HG02763 (cell line): ENCODE data around the gene BAIAP3.
"Not testable (repeated sequence)": the region's sequence is repeated elsewhere in the genome, so short reads cannot be mapped to it uniquely, and the experiment has no call there.

ENCODE experiments used
- ATAC-seq: cut with Tn5 transposase; IDR thresholded peaks from one replicate; pipeline ENCODE4 v1.9.1; 2021; ENCODE audit warnings: mild to moderate bottlenecking, moderate library complexity; ENCODE audit not compliant: unreplicated experiment

The BAIAP3 gene, protein sequence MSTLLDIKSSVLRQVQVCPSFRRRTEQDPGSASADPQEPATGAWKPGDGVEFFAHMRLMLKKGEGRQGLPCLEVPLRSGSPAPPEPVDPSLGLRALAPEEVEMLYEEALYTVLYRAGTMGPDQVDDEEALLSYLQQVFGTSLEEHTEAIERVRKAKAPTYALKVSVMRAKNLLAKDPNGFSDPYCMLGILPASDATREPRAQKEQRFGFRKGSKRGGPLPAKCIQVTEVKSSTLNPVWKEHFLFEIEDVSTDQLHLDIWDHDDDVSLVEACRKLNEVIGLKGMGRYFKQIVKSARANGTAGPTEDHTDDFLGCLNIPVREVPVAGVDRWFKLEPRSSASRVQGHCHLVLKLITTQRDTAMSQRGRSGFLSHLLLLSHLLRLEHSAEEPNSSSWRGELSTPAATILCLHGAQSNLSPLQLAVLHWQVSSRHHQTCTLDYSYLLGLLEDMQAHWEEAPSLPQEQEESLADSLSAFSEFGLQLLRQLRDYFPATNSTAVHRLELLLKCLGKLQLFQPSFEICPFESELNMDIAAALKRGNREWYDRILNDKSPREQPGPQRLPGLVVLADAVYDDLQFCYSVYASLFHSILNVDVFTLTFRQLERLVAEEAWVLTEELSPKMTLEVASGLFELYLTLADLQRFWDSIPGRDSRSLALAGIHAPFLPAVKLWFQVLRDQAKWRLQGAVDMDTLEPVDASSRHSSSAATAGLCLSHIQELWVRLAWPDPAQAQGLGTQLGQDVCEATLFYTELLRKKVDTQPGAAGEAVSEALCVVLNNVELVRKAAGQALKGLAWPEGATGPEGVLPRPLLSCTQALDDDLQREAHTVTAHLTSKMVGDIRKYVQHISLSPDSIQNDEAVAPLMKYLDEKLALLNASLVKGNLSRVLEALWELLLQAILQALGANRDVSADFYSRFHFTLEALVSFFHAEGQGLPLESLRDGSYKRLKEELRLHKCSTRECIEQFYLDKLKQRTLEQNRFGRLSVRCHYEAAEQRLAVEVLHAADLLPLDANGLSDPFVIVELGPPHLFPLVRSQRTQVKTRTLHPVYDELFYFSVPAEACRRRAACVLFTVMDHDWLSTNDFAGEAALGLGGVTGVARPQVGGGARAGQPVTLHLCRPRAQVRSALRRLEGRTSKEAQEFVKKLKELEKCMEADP

DNA sequence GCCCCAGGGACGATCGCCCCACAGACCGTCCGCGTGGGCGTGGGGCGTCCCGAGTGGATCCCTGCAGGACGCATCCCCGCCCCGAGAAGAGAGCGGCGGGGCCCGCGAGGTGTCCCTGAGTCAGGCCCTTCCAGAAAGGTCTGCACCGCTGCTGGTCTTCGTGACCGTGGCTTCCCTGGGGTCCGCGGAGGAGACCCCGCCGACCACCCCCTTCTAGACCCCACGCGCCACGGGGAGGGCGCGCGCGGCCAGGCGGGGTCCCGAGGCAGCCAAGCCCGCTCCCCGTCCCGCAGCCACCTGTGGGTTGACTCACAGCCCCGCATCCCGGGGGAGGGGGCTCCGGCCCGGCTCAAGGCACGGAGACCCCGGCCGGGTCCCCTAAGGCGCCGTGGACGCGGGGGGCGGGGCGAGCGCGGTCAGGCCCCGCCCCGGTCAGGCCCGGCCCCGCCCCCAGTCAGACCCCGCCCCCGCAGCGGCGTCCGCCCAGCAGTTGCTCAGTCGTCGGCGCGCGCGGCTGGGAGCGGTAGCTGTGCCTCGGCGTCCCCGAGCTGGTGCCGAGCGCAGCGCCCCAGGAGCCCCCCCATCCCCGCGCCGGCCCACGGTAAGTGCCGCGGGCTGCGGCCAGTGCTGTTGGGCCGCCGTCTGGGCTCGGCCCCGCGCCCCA is at the start of gene BAIAP3:
Gene BAIAP3 (plus strand): TSS at position 497 of the 664 bp plus-strand sequence. CDS start 4,905 bp downstream, outside the sequence.
- no peak for ATAC-seq

DNA sequence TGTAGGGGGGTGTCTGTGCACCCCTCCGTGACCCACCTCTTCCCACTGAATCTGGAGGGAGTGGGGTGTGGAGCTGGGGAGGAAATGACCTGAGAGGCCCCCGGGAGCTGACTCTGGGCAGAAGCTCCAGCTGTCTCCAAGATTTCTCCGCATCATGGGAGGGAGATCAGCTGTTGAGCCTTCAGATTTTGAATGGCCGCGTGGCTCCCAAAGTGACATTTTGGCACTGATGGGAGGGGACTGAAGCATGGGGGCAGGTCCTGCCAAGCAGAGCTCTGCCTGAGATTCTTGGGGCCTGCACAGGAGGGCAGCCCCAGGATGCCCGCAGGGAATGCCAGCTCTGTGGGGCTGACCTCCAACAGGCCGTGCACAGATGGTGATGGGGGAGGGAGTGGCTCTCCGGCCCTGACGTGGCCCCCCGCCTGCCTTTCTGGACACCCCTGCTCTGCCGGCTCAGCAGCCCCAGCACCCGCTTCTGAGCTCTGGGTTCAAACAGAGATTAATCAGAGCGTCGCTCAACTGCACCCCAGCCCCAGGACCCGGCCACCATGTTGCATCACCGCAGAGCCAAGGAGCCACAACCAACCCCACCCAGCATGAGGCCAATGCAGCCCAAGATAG is 49.3 kb upstream of the BAIAP3 start:
- no peak for ATAC-seq

DNA sequence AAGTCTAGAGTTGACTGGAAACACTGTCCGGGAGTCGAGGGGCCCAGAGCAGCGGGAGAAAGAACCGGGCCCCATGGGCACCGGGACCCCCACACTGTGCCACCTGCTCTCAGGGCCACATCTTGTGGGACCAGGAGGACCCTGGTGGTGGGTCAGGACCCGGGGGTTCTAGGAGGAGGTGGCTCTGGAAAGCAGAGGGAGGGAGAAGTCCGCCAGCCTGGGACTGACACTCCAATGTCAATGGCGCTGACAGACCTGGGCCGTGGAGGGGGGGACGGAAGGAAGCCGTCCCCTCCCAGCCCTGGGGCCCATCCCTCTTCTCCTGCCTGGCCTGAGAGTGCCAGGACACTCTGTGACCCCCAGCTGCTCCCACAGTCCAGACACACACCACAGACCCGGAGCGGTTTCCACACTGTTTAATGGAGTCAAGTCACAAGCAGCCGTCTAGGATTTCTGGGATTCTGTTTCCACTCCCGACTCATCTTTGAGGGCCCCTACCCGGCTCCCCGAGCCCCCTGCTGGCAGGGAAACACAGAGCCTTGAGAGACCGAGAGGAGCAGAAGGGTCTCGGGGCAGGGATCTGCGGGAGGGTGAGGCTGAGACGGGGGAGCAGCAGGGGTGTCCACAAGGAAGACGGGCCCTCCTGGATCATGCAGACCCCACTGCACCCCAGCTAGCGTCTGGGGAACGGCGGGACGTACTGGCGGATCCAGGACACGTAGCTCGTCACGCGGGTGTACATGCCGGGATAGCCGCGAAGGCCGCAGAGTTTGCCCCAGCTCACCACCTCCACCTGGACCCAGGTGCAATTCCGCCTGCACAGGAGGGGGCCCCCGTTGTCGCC is 47.6 kb upstream of the BAIAP3 start:
- ATAC-seq: no peak

DNA sequence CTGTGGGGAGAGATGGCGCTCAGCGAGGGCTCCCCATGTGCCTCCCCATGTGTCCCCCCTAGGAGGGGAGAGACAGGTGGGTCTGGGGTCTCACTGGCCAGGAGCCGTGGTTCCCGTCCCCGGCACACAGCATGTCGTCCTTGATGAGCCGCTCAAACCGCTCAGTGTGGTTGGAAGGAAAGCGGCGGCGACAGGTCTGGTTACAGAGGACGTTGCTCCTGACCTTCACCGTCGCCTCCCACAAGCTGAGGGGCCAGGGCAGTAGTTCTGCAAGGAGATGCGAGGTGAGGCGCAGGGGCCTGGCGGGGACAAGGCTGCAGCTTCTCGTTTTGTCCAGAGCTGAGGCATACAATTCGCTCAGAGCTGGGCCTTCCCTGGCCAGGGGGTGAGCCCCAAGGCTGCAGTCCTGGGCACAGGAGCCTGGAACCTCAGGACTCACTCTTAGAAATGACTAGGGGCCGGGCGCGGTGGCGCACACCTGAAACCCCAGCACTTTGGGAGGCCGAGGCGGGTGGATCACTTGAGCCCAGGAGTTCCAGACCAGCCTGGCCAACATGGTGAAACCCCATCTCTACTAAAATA is 46.8 kb upstream of the BAIAP3 start:
- ATAC-seq: no peak

DNA sequence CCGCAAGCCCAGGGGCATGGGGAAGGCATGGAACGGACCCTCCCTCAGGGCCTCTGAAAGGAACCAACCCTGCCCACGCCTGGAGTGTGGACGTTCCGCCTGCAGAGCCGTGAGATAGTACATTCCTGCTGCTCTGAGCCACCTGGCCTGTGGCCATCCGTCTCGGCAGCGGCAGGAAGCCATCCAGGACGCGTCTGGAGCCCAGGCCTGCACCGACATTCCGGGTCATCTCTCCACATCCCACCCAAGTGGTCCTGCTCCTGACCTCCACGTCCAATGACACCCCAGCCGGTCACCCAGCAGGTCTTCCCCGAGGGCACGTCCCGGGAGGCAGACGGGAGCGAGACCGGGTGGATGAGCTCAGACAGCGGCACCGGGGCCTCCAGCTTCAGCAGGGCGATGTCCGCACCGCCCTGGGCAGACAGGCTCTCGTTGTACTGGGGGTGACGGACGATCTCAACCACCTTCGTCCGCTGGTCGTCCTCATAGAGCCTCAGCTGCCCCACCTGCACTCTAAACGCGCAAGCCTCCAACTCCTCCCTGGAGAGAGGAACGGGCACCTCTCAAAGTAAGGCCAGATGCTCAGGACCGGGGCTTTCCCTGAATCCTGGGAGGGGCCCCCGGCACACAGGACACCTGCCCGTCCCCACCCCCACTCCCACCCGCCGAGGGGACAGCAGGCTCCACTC is 45.3 kb upstream of the BAIAP3 start:
- no peak for ATAC-seq

DNA sequence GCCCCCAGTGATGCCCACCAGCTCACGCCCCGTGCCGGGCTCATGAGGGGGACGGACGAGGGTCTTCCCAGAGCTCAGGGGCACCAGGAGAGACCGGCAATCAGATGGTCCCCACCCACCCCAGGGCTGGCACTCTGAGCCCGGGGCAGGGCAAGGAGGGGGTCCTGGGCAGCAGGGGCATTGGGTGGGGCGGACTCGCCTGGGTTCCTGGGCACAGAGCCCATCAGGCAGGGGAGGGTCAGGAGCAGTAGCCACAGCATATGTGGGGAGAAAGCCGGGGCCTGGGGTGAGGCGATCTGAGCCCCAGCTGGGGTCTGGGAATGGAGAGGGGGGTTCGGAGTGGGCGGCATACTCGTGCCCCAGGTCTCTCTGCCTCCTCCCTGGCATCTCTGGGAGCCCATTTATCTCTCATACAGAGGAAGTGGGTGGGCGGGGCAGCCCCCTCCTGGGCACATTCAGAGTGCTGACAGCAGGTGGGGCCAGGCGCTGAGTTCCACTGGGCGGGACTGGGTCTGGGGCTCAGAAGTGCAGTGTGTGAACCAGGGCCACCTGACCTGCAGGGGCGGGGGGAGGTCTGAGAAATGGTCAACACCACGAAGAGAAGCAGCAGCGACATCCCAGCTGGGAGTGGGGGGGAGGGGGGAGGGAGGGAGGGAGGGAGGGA is 44.5 kb upstream of the BAIAP3 start:
- no peak for ATAC-seq

DNA sequence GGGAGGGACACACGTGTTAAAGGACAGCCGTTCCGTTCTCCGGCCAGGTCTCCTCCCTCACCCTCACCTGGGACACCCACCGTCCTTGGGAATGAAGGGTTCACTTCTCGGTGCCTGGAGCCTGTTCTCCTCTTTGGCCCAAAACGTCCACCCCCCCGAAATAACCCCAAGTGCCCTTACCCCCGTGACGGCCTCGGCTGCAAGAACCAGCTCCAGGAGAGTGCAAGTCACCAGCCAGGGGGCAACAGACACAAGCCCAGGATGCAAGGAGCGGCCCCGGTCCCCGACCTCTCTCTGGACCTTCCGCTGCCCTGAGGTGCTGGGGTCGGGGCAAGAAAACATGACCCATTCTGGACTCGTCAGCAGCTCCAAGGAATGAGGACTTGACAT is 44.0 kb upstream of the BAIAP3 start:
- no peak for ATAC-seq

DNA sequence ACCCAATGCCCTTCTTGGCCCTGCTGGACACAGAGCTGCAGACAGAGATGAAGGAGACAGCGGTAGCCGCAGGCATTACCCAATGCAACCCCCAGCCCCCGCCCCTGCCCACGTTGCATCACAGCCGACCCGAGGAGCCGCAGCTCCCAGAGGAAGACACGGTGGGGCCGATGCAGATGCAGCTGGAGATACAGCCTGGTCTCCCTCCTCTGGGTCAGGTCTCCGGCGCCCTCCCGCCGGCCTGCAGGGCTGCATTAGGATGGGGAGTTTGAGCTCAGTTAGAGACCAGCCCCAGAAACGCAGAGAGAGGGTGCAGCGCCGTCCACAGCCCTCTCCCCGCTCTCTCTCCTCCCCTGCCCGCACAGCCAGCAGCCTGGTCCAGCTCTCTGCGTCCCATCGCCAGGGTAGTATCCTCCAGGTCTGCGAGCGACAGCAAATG is 43.4 kb upstream of the BAIAP3 start:
- ATAC-seq: no peak

DNA sequence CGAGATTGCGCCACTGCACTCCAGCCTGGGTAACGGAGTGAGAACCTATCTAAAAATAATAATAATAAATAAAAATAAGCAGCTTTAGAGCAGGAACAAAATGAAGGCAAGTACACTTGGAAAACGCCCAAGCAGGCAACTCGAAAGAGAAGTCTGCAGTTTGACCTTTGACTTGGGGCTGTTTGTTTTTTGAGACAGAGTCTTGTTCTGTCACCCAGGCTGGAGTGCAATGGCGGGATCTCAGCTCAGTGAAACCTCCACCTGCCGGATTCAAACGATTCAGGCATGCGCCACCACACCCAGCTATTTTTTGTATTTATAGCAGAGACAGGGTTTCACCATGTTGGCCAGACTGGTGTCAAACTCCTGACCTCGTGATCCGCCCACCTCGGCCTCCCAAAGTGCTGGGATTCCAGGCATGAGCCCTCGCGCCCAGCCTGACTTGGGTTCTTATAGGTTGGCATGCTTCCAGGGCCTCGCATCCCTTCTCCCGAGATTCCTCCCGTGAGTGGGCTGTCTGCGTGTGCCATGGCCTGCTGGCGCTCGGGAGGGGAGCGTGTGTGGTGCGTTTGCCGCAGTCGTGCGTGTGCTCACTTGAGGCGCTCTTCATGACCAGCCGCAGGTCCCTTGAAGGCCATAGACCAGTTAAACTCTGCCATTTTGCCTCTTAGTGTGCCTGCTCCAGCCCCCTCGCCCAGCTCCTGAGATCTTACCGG is 42.4 kb upstream of the BAIAP3 start:
- no peak for ATAC-seq

DNA sequence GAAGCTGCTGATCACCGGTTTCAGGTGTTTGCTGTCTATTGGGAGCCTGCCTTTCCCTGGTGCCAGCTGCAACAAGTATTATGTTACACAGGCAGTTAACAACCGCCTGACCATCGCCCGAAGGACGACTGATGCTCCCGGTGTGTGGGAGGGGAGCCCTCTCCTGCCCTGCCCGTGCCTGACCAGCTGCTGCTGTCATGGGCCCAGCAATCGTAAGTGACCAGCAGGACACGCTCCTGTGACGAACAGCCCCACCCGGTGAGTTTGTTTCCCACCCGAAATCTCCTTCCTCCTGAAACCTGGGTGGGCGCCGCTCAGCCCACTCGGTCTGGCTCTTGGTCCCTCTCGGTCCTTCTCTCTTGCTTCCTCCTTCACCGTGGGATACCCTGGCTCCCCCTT is 41.9 kb upstream of the BAIAP3 start:
- no peak for ATAC-seq

DNA sequence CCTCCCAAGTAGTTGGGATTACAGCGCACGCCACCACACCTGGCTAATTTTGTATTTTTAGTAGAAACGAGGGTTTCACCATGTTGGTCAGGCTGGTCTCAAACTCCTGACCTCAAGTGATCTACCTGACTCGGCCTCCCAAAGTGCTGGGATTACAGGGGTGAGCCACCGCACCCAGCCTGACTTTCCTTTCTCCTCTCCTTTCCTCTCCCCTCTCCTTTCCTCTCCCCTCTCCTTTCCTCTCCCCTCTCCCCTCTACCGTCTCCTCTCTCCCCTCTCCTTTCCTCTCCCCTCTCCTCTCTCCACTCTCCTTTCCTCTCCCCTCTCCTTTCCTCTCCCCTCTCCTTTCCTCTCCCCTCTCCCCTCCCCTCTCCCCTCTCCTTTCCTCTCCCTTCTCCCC is 41.2 kb upstream of the BAIAP3 start:
- ATAC-seq: not testable (repeated sequence)

DNA sequence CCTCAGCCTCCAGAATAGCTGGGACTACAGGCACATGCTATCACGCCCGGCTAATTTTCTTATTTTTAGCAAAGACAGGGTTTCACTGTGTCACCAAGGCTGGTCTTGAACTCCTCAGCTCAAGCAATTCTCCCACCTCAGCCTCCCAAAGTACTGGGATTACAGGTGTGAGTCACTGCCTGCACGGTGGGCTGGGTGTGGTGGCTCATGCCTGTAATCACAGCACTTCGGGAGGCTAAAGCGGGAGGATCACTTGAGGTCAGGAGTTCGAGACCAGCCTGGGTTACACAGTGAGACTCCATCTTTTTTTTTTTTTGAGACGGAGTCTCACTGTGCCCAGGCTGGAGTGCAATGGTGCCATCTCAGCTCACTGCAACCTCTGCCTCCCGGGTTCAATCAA is 40.6 kb upstream of the BAIAP3 start:
- ATAC-seq: not testable (repeated sequence)

DNA sequence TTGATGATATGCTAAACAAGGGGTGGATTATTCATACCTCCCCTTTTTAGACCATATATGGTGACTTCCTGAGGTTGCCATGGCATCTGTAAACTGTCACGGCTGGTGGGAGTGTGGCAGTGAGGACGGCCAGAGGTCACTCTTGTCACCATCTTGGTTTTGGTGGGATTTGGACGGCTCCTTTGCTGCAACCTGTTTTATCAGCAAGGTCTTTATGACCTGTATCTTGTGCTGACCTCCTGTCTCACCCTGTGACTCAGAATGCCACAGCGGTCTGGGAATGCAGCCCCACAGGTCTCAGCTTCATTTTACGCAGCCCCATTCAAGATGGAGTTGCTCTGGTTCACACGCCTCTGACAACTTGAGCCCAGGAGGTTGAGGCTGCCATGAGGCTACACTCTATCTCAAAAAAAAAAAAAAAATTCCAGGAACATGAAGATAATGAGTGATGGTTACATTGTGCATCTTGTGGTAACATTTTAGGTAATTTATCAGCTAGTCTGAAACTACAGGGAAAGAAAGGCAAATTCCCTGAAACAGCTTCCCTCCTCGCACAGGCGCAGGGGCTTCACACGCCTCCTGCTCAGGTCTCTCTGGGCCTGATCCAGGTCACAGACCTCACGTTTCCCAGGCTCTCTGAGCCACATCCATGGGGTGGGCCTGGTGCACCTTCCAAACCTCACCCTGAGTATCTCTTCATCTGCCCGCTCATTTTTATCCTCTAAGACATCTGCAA is 39.4 kb upstream of the BAIAP3 start:
- ATAC-seq: no peak

DNA sequence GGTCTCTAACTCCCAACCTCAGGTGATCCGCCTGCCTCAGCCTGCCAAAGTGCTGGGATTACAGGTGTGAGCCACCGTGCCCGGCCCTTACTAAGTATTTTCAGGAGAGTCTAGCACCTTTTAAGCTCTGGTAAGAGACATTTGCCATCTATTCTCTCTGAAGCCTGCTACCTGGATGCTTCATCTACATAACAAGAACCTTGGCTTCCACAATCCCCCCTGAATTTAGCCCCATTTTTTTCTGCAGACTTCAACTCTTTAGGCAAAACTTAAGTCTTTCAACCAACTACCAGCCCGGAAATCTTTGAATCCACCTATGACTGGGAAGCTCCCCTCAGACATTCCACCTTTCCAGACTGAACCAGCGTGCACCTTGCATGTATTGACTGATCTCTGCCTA is 38.0 kb upstream of the BAIAP3 start:
- ATAC-seq: no peak

DNA sequence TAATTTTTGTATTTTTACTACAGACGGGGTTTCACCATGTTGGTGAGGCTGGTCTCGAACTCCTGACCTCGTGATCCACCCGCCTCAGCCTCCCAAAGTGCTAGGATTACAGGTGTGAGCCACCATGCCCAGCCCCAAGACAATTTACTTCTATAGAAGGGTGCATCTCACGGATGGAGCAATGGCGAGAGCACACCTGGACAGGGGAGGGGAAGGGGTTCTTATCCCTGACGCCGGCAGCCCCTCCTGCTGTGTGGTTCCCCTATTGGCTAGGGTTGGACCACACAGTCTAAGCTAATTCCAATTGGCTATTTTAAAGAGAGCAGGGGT is 36.8 kb upstream of the BAIAP3 start:
- ATAC-seq: not testable (repeated sequence)

DNA sequence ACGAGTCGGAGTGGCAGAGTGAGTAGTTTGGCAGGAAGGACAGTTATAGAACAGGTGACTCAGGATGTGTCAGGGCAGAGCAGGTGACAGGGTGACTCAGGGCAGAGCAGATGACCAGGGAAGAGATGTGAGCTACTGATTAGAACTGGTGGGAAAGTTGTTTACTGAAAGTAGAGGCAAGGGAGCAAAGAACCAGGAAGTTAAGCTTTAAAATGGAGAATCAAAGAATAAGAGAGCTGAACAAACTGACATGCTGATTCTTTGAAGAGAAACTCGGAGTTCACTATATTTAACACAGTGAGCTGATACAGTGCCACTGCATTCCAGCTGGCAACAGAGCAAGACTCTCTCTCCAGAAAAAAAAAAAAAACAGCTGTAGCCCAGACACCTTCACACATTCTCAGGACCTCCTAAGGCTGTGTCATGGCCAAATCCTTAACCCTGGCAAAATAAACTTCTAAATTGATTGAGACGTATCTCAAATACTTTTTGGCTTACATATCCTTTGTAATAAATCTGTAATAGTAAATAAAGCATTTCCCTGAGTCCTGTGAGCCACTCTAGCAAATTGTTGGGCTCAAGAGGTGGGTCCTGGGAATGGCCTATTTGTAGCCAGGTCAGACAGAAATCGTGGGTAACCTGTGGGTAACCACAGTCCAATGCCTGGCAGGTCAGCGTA is 36.3 kb upstream of the BAIAP3 start:
- no peak for ATAC-seq
